GM12878 (cell line): Measurements from ENCODE around the gene LTBP2. TPM values are rescaled to one million over a fixed set of nuclear protein-coding genes. Genes with fewer than 3 reads are reported as not detected.

ENCODE experiments used
- ATAC-seq: fragments of 200-7000 bp; cut with Tn5 transposase; 3 replicates; pipeline ENCODE4 v1.9.1; 2020; ENCODE audit warnings: mild to moderate bottlenecking, moderate library complexity
- BruUV-seq: library from RNA; stranded (reverse); fragments of 400-500 nt; replicated peaks from 2 replicates; lab custom pipeline; 2021; lab: Mats Ljungman, UMichigan
- CTCF ChIA-PET: fragments of 300-600 bp; sonication (Branson Sonifier 250); formaldehyde crosslinking; extraction: SDS; loops from one replicate; lab custom pipeline; 2021; ENCODE audit warnings: inconsistent platforms; lab: Yijun Ruan, JAX
- POLR2A ChIA-PET: fragments of 350-600 bp; formaldehyde crosslinking; extraction: SDS; loops from one replicate; lab custom pipeline; 2021; ENCODE audit warnings: inconsistent platforms; lab: Charles Lee
- RAD21 ChIA-PET: fragments of 300-600 bp; sonication (Branson Sonifier 250); formaldehyde crosslinking; loops from one replicate; lab custom pipeline; 2023; ENCODE audit warnings: antibody characterized with exemption; ENCODE audit not compliant: unreplicated experiment; lab: Charles Lee
- SMC1A ChIA-PET: fragments of 300-600 bp; sonication (Branson Sonifier 250); formaldehyde crosslinking; loops from one replicate; lab custom pipeline; 2023; ENCODE audit not compliant: unreplicated experiment, uncharacterized antibody; lab: Charles Lee
- DNase-seq: peaks from one replicate; pipeline ENCODE4 v3.0.0-alpha.2; 2011; ENCODE audit warnings: low read depth, low spot score
- FAIRE-seq: peaks from 3 replicates; lab custom pipeline; 2011; peaks lifted over from hg19 to GRCh38; lab: Jason Lieb, UNC
- H2AFZ ChIP-seq: 2 replicates; pipeline ENCODE4 v1.6.0; 2011; ENCODE audit warnings: low read depth, low read length, control low read depth; ENCODE audit not compliant: control insufficient read depth
- H3K27ac ChIP-seq: 2 replicates; pipeline ENCODE4 v1.5.1; 2011; ENCODE audit warnings: control low read depth; ENCODE audit not compliant: control insufficient read depth, insufficient read depth
- H3K27me3 ChIP-seq, 2 experiments: replicated peaks in 1 of 2; 2 replicates each; pipeline versions ENCODE4 v1.6.0 to v1.6.1; 2011; ENCODE audit warnings: low read length in 1 of 2; ENCODE audit not compliant: control insufficient read depth in 2 of 2, insufficient read depth in 2 of 2
- H3K36me3 ChIP-seq, 2 experiments: 2 replicates each; pipeline ENCODE4 v1.5.1; 2011; ENCODE audit warnings: low read length in 1 of 2; ENCODE audit not compliant: control insufficient read depth in 2 of 2, insufficient read depth in 2 of 2
- H3K4me1 ChIP-seq: 2 replicates; pipeline ENCODE4 v1.6.1; 2011; ENCODE audit warnings: mild to moderate bottlenecking, low read length, moderate library complexity, mixed read lengths; ENCODE audit not compliant: control insufficient read depth, insufficient read depth
- H3K4me2 ChIP-seq: 2 replicates; pipeline ENCODE4 v1.6.0; 2011; ENCODE audit warnings: control low read depth; ENCODE audit not compliant: control insufficient read depth, insufficient read depth
- H3K4me3 ChIP-seq: fragments of 200-600 bp; sonication (generic); 2 replicates; pipeline ENCODE4 v1.5.1; 2016
- H3K79me2 ChIP-seq: 2 replicates; pipeline ENCODE4 v1.6.0; 2011; ENCODE audit warnings: low read length; ENCODE audit not compliant: control insufficient read depth, insufficient read depth
- H3K9ac ChIP-seq: 2 replicates; pipeline ENCODE4 v1.8.0; 2011; ENCODE audit warnings: low read length, control low read depth, mixed read lengths; ENCODE audit not compliant: control insufficient read depth, insufficient read depth
- H3K9me3 ChIP-seq: replicated peaks from 3 replicates; pipeline ENCODE4 v1.5.1; 2011; ENCODE audit warnings: mild to moderate bottlenecking, low read length; ENCODE audit not compliant: control insufficient read depth, insufficient read depth
- H4K20me1 ChIP-seq: 2 replicates; pipeline ENCODE4 v1.6.0; 2011; ENCODE audit not compliant: control insufficient read depth, insufficient read depth
- FOS ChIP-seq: IDR thresholded peaks from 3 replicates; pipeline ENCODE4 v1.6.1; 2011; ENCODE audit warnings: borderline replicate concordance; ENCODE audit not compliant: insufficient read length; ENCODE audit errors: extremely low read depth
- FOXM1 ChIP-seq: IDR thresholded peaks from 2 replicates; pipeline ENCODE4 v1.6.1; 2012; ENCODE audit warnings: low read depth, mild to moderate bottlenecking, inconsistent platforms, low read length, moderate library complexity
- GATAD2B ChIP-seq: fragments of 450-650 bp; conservative IDR thresholded peaks from 2 replicates; pipeline ENCODE4 v1.6.1; 2017; ENCODE audit warnings: low read depth, mild to moderate bottlenecking, moderate library complexity
- MEF2A ChIP-seq: IDR thresholded peaks from 2 replicates; pipeline ENCODE4 v1.6.1; 2011; ENCODE audit warnings: low read depth, mild to moderate bottlenecking, low read length, moderate library complexity; ENCODE audit not compliant: insufficient read depth
- SIX5 ChIP-seq: IDR thresholded peaks from 2 replicates; pipeline ENCODE4 v1.6.1; 2011; ENCODE audit warnings: mild to moderate bottlenecking, low read depth, low read length, moderate library complexity; ENCODE audit not compliant: severe bottlenecking
- SMARCA5 ChIP-seq: fragments of 450-650 bp; IDR thresholded peaks from 2 replicates; pipeline ENCODE4 v1.6.1; 2017; ENCODE audit warnings: mild to moderate bottlenecking
- SPI1 ChIP-seq: IDR thresholded peaks from 2 replicates; pipeline ENCODE4 v1.6.1; 2011; ENCODE audit warnings: low read depth, mild to moderate bottlenecking, low read length, moderate library complexity, borderline replicate concordance; ENCODE audit not compliant: insufficient read depth
- WGBS: methylation state at CpG from one replicate; pipeline ENCODE4 v1.1.6; 2016; ENCODE audit warnings: low lambda C conversion rate; ENCODE audit not compliant: insufficient replicate concordance, insufficient coverage; ENCODE audit errors: missing lambda C conversion rate; 5-methylcytosine and 5-hydroxymethylcytosine counted together
- in situ Hi-C: fragments of 300-500 bp; cut with MboI; formaldehyde crosslinking; loops from 9 replicates; pipeline ENCODE4 v1.14.3; 2018; ENCODE audit warnings: mixed read lengths
- intact Hi-C: fragments of 100-400 bp; cut with micrococcal nuclease; formaldehyde crosslinking; loops from one replicate; pipeline ENCODE4 v1.14.2; 2022; ENCODE audit not compliant: unreplicated experiment
- polyA plus RNA-seq, 11 experiments: library from polyadenylated mRNA; depleted of rRNA in 4 of 11; unstranded in 6 of 11; stranded (reverse) in 5 of 11; fragments of >200 nt; fragmentation: Nextera tagmentation in 4 of 11; fragmentation: Illumina TruSeq in 1 of 11; extraction: Ambion mirVana in 4 of 11; extraction: Trizol in 1 of 11; gene quantifications; 1 replicate in 1 of 11; 2 replicates in 10 of 11; pipeline versions ENCODE4 v1.2.1 to v1.2.3, GENCODE V29; 2011 to 2016; ENCODE audit warnings: inconsistent platforms in 2 of 11, missing spikeins in 2 of 11, low read depth in 1 of 11
- total RNA-seq, 4 experiments: library from RNA; depleted of rRNA in 3 of 4; stranded (reverse); fragments of >200 nt in 3 of 4; fragmentation: Illumina TruSeq in 1 of 4; extraction: Trizol in 1 of 4; gene quantifications; 2 replicates each; pipeline versions ENCODE4 v1.2.1 to v1.2.3, GENCODE V29; 2013 to 2021

Gene LTBP2
- total and polyA plus RNA-seq, 10 of the 15 experiments (the other 5 are each of a cell fraction or from before 2014, with no cell fraction given), result 0.03 to 0.23 (median 0.06) TPM; not detected in 1

GRCh38 chr14:74587363-74587707, 24.7 kb downstream of the LTBP2 start:
- BruUV-seq, result no TSS peak
- Histone ChIP-seq H3K27me3 (no peaks in the 10 kb centered on the region), H3K9ac (no peak overlapping the region), H3K4me3 (no peak overlapping the region), H3K4me1 (no peaks in the 10 kb centered on the region), H3K9me3 (no peaks in the 10 kb centered on the region), H2AFZ (no peak overlapping the region), H3K4me2 (no peak overlapping the region), H3K27ac (no peak overlapping the region), H4K20me1 (no peaks in the 10 kb centered on the region), H3K36me3 (no peaks in the 10 kb centered on the region), H3K79me2 (no peaks in the 10 kb centered on the region)
- TF ChIP-seq MEF2A (no peak), GATAD2B (no peak), SPI1 (no peak), SIX5 (no peak), FOS (no peak)
- in situ Hi-C loops, result no loop called here
- intact Hi-C loops, result no loop called here
- FAIRE-seq, result no peak
- ATAC-seq, result no peak
- ChIA-PET CTCF (interaction anchor here (1.5 kb wide), 1 partner anchor 22 kb away, joined by 4 read pairs; no protein-coding TSS in a partner anchor), RAD21 (no interaction called here), POLR2A (no interaction called here), SMC1A (no interaction called here)
- DNase-seq, result no peak
- 39% methylated on average over 10 of the region's 10 CpGs for WGBS

GRCh38 chr14:74586681-74587362, 25.2 kb downstream of the LTBP2 start:
- in situ Hi-C loops, result no loop called here
- 63% methylated on average over 18 of the region's 18 CpGs for WGBS
- POLR2A ChIA-PET, result interaction anchor here (0.5 kb wide), 1 partner anchor 287 kb away, joined by 4 read pairs; no protein-coding TSS in a partner anchor

More at GRCh38 chr14:74586681-74587362, 25.2 kb downstream of the LTBP2 start:
- DNase-seq, result no peak
- TF ChIP-seq FOXM1 (no peak), SMARCA5 (no peak)
- no peak overlapping the region for H3K4me2 ChIP-seq
- H3K27ac ChIP-seq, result no peak overlapping the region
- H3K27me3 ChIP-seq, result no peaks in the 10 kb centered on the region
- no peaks in the 10 kb centered on the region for H3K9me3 ChIP-seq
- no peaks in the 10 kb centered on the region for H3K4me1 ChIP-seq
- no peak overlapping the region for H3K4me3 ChIP-seq
- FAIRE-seq, result no peak
- no peak for ATAC-seq
- no TSS peak for BruUV-seq
- no peaks in the 10 kb centered on the region for H3K36me3 ChIP-seq
- ChIA-PET RAD21 (no interaction called here), CTCF (interaction anchor here (1.5 kb wide), 1 partner anchor 22 kb away, joined by 4 read pairs; no protein-coding TSS in a partner anchor), SMC1A (no interaction called here)
- H2AFZ ChIP-seq, result no peak overlapping the region
- intact Hi-C loops, result no loop called here
- no peaks in the 10 kb centered on the region for H3K79me2 ChIP-seq
- H4K20me1 ChIP-seq, result no peaks in the 10 kb centered on the region
- no peak overlapping the region for H3K9ac ChIP-seq
